Measurements from ENCODE around the gene ODF4. TPM values are rescaled to one million over a fixed set of nuclear protein-coding genes. Genes with fewer than 3 reads are reported as not detected.

Gene ODF4
- total and polyA plus RNA-seq, 7 donors = not detected

DNA sequence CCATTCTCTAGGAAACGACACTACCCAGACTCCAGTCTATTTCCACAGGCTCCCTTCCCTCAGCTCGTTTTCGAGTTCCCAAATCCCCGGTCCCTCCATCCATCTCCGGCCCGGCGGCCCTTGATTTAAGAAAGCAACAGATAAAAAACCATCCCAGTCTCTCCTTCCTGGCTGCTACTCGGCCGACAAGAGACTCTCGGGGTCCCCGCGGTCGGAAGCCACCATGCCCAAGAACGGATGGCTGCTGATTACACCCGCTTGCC is 43.2 kb downstream of the ODF4 start:
- DNase-seq (no peak), ATAC-seq (peak in 3 of 4 donors; percentile 0 to 30 (median 8))
- H3K36me3 ChIP-seq (ENCODE audit: insufficient read depth in 1 of 2, low read depth in 1 of 2) = peaks cover 16 to 42% of the 10 kb centered on the region in 2 donors
- 1% methylated on average over 15 of the region's 15 CpGs for WGBS, 3 donors
- H3K27ac ChIP-seq = peak overlapping the region; percentile 79
- TF ChIP-seq CTCF (IDR thresholded peaks at IDR 0.05) = no peak
- peaks cover 18% of the 10 kb centered on the region for H3K4me1 ChIP-seq
- intact Hi-C loops (cut with DNase I) = no loop called here
- no peaks in the 10 kb centered on the region for H3K9me3 ChIP-seq
- H3K27me3 ChIP-seq (ENCODE audit: insufficient read depth in 3 of 3, low read length in 2 of 3) = no peaks in the 10 kb centered on the region
- H3K4me3 ChIP-seq = peak overlapping the region; percentile 71

GRCh38 chr17:8383143-8383822 is 43.6 kb downstream of the ODF4 start, which contains the start of gene RPL26:
RPL26 (minus strand) TSS chr17:8383193; CDS start chr17:8382310, 883 bp downstream.
- H3K4me1 ChIP-seq = peaks cover 18% of the 10 kb centered on the region

DNA sequence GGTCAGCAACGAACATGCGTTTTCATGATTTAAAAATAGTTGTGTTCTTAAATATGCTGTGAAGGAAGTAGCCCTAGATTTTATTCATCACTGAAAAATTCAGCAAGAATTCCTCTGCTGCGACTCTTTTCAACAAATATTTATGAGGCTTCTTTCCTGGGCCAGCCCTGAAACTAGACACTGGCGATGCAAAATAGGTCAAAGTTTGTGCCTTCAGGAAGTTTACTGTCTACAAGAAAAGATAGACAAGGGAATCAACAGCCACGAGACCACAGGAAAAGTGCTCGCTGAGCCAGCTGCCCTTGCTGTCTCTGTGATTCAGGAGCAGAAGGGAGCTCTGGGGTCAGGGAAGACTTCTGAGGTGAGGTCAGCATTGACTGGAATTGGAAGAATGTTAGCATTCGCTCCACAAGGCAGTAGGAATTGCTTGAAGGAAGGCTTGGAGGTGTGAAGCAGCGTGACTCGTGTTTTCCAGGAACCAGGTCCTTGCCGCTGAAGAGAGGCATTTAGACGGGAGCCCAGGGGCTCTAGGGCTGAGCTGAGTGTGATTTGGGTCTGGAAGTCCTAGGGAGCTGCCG is 45.2 kb downstream of the ODF4 start:
- H3K27me3 ChIP-seq (ENCODE audit: insufficient read depth in 3 of 3, low read length in 2 of 3) = no peaks in the 10 kb centered on the region
- no peak overlapping the region for H3K27ac ChIP-seq
- DNase-seq (no peak), ATAC-seq (no peak)
- peaks cover 18% of the 10 kb centered on the region for H3K4me1 ChIP-seq
- WGBS, 3 donors = 77 to 79% (median 78%) methylated on average over 12 of the region's 12 CpGs
- no peak for TF ChIP-seq CTCF (IDR thresholded peaks at IDR 0.05)
- no peaks in the 10 kb centered on the region for H3K9me3 ChIP-seq
- intact Hi-C loops (cut with DNase I) = no loop called here
- H3K4me3 ChIP-seq = no peak overlapping the region
- peaks cover 11 to 21% of the 10 kb centered on the region in 2 donors for H3K36me3 ChIP-seq (ENCODE audit: insufficient read depth in 1 of 2, low read depth in 1 of 2)

More at GRCh38 chr17:8383143-8383822, 43.6 kb downstream of the ODF4 start, which contains the start of gene RPL26:
- TF ChIP-seq CTCF (IDR thresholded peaks at IDR 0.05) = peak; percentile 99
- peak; percentile 95 to 97 for DNase-seq
- Histone ChIP-seq H3K27me3 (ENCODE audit: insufficient read depth in 3 of 3, low read length in 2 of 3) (no peaks in the 10 kb centered on the region), H3K9me3 (no peaks in the 10 kb centered on the region), H3K4me3 (peak within 1 kb of the TSS; percentile 71), H3K36me3 (ENCODE audit: insufficient read depth in 1 of 2, low read depth in 1 of 2) (peaks cover 16 to 37% of the 10 kb centered on the region in 2 donors), H3K27ac (peak within 1 kb of the TSS; percentile 79)
- intact Hi-C loops (cut with DNase I) = no loop called here
- peak; percentile 92 to 93 (median 93) for ATAC-seq
- WGBS, 3 donors = 0 to 1% (median 0%) methylated on average over 39 to 55 of the region's 55 CpGs

DNA sequence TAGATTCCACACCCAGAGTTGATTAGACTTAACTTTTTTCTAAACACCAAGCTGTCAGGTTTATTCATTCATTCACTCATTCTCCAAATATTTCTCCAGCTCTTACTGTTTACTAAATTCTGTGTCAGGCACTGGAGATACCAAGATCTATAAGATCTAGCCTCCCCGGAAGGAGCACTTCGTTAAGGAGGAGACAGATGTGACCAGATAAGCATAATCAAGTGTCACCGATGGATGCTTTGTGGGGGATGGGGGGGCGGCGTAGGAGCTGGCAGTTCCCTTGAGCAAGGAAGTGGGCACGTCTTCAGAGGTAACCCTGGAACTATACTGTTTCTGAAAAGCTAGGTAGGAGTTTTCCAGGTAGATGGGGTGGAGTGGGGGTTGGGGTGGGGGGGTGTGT is 47.2 kb downstream of the ODF4 start:
- intact Hi-C loops (cut with DNase I) = no loop called here
- ATAC-seq (no peak), DNase-seq (no peak)
- Histone ChIP-seq H3K27me3 (ENCODE audit: insufficient read depth in 3 of 3, low read length in 2 of 3) (peaks cover 0 to under 1% (median 0%) of the 10 kb centered on the region in 3 donors), H3K4me1 (peaks cover 4% of the 10 kb centered on the region), H3K36me3 (ENCODE audit: insufficient read depth in 1 of 2, low read depth in 1 of 2) (peaks cover 2 to 3% of the 10 kb centered on the region in 2 donors), H3K4me3 (no peak overlapping the region), H3K9me3 (no peaks in the 10 kb centered on the region), H3K27ac (no peak overlapping the region)
- no peak for TF ChIP-seq CTCF (IDR thresholded peaks at IDR 0.05)
- 77 to 84% (median 78%) methylated on average over 6 of the region's 6 CpGs for WGBS, 3 donors

All from psoas muscle (tissue), 8 donors.